Panc1 (cell line): ENCODE data around the gene GNAO1.

Source experiments
- POLR2AphosphoS5 ChIP-seq: IDR thresholded peaks from 2 replicates; pipeline ENCODE4 v1.6.1; 2012; ENCODE audit warnings: mild to moderate bottlenecking, low read depth, low read length, moderate library complexity
- TF ChIP-seq, protein P1 (sequence below): fragments of 450-650 bp; IDR thresholded peaks from 2 replicates; pipeline ENCODE4 v1.5.1; 2017; ENCODE audit warnings: mild to moderate bottlenecking
- TF ChIP-seq, protein P2 (sequence below), 2 experiments: IDR thresholded peaks; 2 replicates each; pipeline ENCODE4 v1.6.1; 2011 to 2012; ENCODE audit warnings: low read depth in 2 of 2, control low read depth in 1 of 2, low read length in 1 of 2, mild to moderate bottlenecking in 1 of 2, moderate library complexity in 1 of 2; ENCODE audit not compliant: insufficient read depth in 1 of 2

DNA sequence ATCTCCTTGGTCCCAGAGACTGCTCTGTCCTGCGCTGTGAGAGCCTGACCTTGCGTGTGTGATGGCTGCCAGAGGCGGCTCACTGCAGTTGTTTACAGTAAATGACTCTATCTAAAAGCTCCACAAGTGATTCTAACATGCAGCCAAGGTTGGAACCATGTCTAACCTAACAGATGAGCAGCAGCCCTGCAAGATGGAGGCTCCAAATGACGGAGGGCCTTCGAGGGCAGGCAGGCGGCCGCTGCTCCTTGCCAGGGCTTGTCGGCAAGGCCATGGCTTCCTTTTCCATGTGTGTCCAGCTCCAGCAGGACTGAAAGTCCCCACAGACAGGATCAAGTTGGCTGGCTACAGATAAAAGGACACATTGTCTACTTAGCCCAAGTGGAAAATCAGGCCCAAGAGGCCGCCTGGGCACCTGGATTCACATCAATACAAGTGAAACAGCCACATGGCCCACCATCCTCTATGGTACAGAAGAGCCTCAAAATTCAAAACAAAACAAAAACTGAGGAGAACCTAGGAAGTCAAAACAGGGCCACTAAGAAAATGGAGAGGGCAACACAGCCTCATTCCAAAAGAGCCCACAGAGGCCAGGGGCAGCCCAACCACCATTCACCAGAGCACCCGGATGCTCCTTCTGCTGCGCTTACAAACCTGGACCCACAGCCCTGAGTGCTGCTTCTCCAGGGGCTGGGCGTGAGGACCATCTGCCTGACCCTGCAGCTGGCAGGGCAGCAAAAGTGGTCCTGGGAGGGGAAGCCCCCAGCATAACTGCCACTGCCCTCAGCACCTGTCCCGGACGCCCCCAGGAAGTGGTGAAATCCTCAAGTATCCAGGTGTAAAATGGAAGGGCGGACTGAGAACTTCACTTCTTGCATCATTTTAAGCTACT, 169.1 kb downstream of the GNAO1 start:
- TF ChIP-seq, protein P1, sequence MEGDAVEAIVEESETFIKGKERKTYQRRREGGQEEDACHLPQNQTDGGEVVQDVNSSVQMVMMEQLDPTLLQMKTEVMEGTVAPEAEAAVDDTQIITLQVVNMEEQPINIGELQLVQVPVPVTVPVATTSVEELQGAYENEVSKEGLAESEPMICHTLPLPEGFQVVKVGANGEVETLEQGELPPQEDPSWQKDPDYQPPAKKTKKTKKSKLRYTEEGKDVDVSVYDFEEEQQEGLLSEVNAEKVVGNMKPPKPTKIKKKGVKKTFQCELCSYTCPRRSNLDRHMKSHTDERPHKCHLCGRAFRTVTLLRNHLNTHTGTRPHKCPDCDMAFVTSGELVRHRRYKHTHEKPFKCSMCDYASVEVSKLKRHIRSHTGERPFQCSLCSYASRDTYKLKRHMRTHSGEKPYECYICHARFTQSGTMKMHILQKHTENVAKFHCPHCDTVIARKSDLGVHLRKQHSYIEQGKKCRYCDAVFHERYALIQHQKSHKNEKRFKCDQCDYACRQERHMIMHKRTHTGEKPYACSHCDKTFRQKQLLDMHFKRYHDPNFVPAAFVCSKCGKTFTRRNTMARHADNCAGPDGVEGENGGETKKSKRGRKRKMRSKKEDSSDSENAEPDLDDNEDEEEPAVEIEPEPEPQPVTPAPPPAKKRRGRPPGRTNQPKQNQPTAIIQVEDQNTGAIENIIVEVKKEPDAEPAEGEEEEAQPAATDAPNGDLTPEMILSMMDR = no peak
- TF ChIP-seq, protein P2, sequence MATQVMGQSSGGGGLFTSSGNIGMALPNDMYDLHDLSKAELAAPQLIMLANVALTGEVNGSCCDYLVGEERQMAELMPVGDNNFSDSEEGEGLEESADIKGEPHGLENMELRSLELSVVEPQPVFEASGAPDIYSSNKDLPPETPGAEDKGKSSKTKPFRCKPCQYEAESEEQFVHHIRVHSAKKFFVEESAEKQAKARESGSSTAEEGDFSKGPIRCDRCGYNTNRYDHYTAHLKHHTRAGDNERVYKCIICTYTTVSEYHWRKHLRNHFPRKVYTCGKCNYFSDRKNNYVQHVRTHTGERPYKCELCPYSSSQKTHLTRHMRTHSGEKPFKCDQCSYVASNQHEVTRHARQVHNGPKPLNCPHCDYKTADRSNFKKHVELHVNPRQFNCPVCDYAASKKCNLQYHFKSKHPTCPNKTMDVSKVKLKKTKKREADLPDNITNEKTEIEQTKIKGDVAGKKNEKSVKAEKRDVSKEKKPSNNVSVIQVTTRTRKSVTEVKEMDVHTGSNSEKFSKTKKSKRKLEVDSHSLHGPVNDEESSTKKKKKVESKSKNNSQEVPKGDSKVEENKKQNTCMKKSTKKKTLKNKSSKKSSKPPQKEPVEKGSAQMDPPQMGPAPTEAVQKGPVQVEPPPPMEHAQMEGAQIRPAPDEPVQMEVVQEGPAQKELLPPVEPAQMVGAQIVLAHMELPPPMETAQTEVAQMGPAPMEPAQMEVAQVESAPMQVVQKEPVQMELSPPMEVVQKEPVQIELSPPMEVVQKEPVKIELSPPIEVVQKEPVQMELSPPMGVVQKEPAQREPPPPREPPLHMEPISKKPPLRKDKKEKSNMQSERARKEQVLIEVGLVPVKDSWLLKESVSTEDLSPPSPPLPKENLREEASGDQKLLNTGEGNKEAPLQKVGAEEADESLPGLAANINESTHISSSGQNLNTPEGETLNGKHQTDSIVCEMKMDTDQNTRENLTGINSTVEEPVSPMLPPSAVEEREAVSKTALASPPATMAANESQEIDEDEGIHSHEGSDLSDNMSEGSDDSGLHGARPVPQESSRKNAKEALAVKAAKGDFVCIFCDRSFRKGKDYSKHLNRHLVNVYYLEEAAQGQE (IDR thresholded peaks at IDR 0.05; ENCODE audit: insufficient read depth in 1 of 2, low read depth in 2 of 2, low read length in 1 of 2) = no peak
- no peak for TF ChIP-seq POLR2AphosphoS5
